ENCODE data around the gene OR2Z1. TPM values are rescaled to one million over a fixed set of nuclear protein-coding genes. Genes with fewer than 3 reads are reported as not detected.
A peak's percentile ranks its signal among the peaks of the same experiment; 100 is the strongest.
"Not testable (repeated sequence)": the region's sequence is repeated elsewhere in the genome, so short reads cannot be mapped to it uniquely, and the experiment has no call there.

Gene OR2Z1
- total RNA-seq, 2 experiments from 2014 or later, result not detected

- ChIA-PET CTCF (interaction anchor here (1.0 to 4.9 kb wide), 4 partner anchors 41 to 1201 kb away, joined by 3 to 40 read pairs (median 6); no protein-coding TSS in a partner anchor), POLR2A (no interaction called here)
- no peaks in the 10 kb centered on the region for H3K9me3 Mint-ChIP-seq
- H3K36me3 Mint-ChIP-seq (ENCODE audit: low read depth), result peaks cover 5% of the 10 kb centered on the region
- H3K27ac Mint-ChIP-seq, result no peak overlapping the region
- H3K4me3 Mint-ChIP-seq, result no peak overlapping the region
- no peak for DNase-seq
- peaks cover 29% of the 10 kb centered on the region for H3K27me3 Mint-ChIP-seq
- H3K4me1 Mint-ChIP-seq, result peaks cover 62% of the 10 kb centered on the region
Measured at GRCh38 chr19:8695501-8695900, 25.9 kb upstream of the OR2Z1 start.

- Mint-ChIP-seq H3K27me3 (peaks cover 25% of the 10 kb centered on the region), H3K4me3 (no peak overlapping the region), H3K9me3 (no peaks in the 10 kb centered on the region), H3K27ac (no peak overlapping the region), H3K36me3 (ENCODE audit: low read depth) (peaks cover 5% of the 10 kb centered on the region), H3K4me1 (peaks cover 65% of the 10 kb centered on the region)
- CTCF ChIA-PET, result interaction anchor here (1.0 to 4.9 kb wide), 3 partner anchors 41 to 1201 kb away, joined by 3 to 40 read pairs (median 8); no protein-coding TSS in a partner anchor
- POLR2A ChIA-PET, result no interaction called here
- DNase-seq, result no peak
Measured at GRCh38 chr19:8695911-8696310, 25.5 kb upstream of the OR2Z1 start.

GRCh38 chr19:8696993-8697392 lies 24.4 kb upstream of the OR2Z1 start:
- Mint-ChIP-seq H3K27me3 (peaks cover 17% of the 10 kb centered on the region), H3K36me3 (ENCODE audit: low read depth) (peaks cover 5% of the 10 kb centered on the region), H3K4me3 (no peak overlapping the region), H3K9me3 (no peaks in the 10 kb centered on the region), H3K27ac (peak overlapping the region; percentile 39), H3K4me1 (peaks cover 71% of the 10 kb centered on the region)
- CTCF ChIA-PET, result no interaction called here
- POLR2A ChIA-PET, result no interaction called here
- DNase-seq, result no peak

- Mint-ChIP-seq H3K4me3 (no peak overlapping the region), H3K9me3 (no peaks in the 10 kb centered on the region), H3K4me1 (peaks cover 73% of the 10 kb centered on the region), H3K27me3 (peaks cover 11% of the 10 kb centered on the region), H3K36me3 (ENCODE audit: low read depth) (peaks cover 5% of the 10 kb centered on the region), H3K27ac (no peak overlapping the region)
- ChIA-PET POLR2A (no interaction called here), CTCF (interaction anchor here (1.4 kb wide), 1 partner anchor 44 kb away, joined by 4 read pairs; no protein-coding TSS in a partner anchor)
- no peak for DNase-seq
Measured at GRCh38 chr19:8697671-8698432, 23.6 kb upstream of the OR2Z1 start.

- Mint-ChIP-seq H3K27me3 (peaks cover 11% of the 10 kb centered on the region), H3K4me1 (peaks cover 76% of the 10 kb centered on the region), H3K27ac (no peak within 1 kb of the TSS), H3K36me3 (ENCODE audit: low read depth) (peaks cover 5% of the 10 kb centered on the region), H3K9me3 (no peaks in the 10 kb centered on the region), H3K4me3 (no peak within 1 kb of the TSS)
- CTCF ChIA-PET, result interaction anchor here (1.4 kb wide), 1 partner anchor 45 kb away, joined by 4 read pairs; no protein-coding TSS in a partner anchor
- DNase-seq, result no peak
- POLR2A ChIA-PET, result no interaction called here
Measured at GRCh38 chr19:8698433-8699063, 22.9 kb upstream of the OR2Z1 start, which contains the start of gene ACTL9. TSS of gene ACTL9 (minus strand) at chr19:8698795. CDS start at chr19:8698701, 94 bp downstream.

- CTCF ChIA-PET, result no interaction called here
- H3K27ac Mint-ChIP-seq, result peak overlapping the region; percentile 72
- no peak overlapping the region for H3K4me3 Mint-ChIP-seq
- DNase-seq, result no peak
- POLR2A ChIA-PET, result no interaction called here
- peaks cover 11% of the 10 kb centered on the region for H3K27me3 Mint-ChIP-seq
- H3K36me3 Mint-ChIP-seq (ENCODE audit: low read depth), result peaks cover 11% of the 10 kb centered on the region
- H3K9me3 Mint-ChIP-seq, result peaks cover 2% of the 10 kb centered on the region
- peaks cover 77% of the 10 kb centered on the region for H3K4me1 Mint-ChIP-seq
Measured at GRCh38 chr19:8699908-8700307, 21.5 kb upstream of the OR2Z1 start.

GRCh38 chr19:8700956-8701355 lies 20.5 kb upstream of the OR2Z1 start:
- H3K36me3 Mint-ChIP-seq (ENCODE audit: low read depth), result peaks cover 11% of the 10 kb centered on the region
- peaks cover 8% of the 10 kb centered on the region for H3K27me3 Mint-ChIP-seq
- peaks cover 2% of the 10 kb centered on the region for H3K9me3 Mint-ChIP-seq
- peak overlapping the region; percentile 84 for H3K27ac Mint-ChIP-seq
- peak overlapping the region; percentile 11 for H3K4me3 Mint-ChIP-seq
- H3K4me1 Mint-ChIP-seq, result peaks cover 78% of the 10 kb centered on the region
- ChIA-PET POLR2A (no interaction called here), CTCF (interaction anchor here (1.5 kb wide), 1 partner anchor 122 kb away, joined by 4 read pairs; no protein-coding TSS in a partner anchor)
- DNase-seq, result no peak

GRCh38 chr19:8702350-8702749 lies 19.1 kb upstream of the OR2Z1 start:
- CTCF ChIA-PET, result interaction anchor here (1.5 kb wide), 1 partner anchor 123 kb away, joined by 4 read pairs; no protein-coding TSS in a partner anchor
- peak overlapping the region; percentile 48 for H3K4me3 Mint-ChIP-seq
- H3K4me1 Mint-ChIP-seq, result peaks cover 69% of the 10 kb centered on the region
- peaks cover 6% of the 10 kb centered on the region for H3K27me3 Mint-ChIP-seq
- H3K36me3 Mint-ChIP-seq (ENCODE audit: low read depth), result peaks cover 11% of the 10 kb centered on the region
- DNase-seq, result peak; percentile 65
- peak overlapping the region; percentile 84 for H3K27ac Mint-ChIP-seq
- peaks cover 2% of the 10 kb centered on the region for H3K9me3 Mint-ChIP-seq
- POLR2A ChIA-PET, result no interaction called here

- peaks cover 72% of the 10 kb centered on the region for H3K4me1 Mint-ChIP-seq
- CTCF ChIA-PET, result interaction anchor here (0.7 to 1.3 kb wide), 2 partner anchors 9 to 49 kb away, joined by 3 to 5 read pairs; no protein-coding TSS in a partner anchor
- peaks cover 6% of the 10 kb centered on the region for H3K27me3 Mint-ChIP-seq
- no peak for DNase-seq
- H3K9me3 Mint-ChIP-seq, result peaks cover 2% of the 10 kb centered on the region
- H3K36me3 Mint-ChIP-seq (ENCODE audit: low read depth), result peaks cover 11% of the 10 kb centered on the region
- H3K4me3 Mint-ChIP-seq, result no peak overlapping the region
- H3K27ac Mint-ChIP-seq, result peak overlapping the region; percentile 84
- POLR2A ChIA-PET, result no interaction called here
Measured at GRCh38 chr19:8703223-8703622, 18.2 kb upstream of the OR2Z1 start.

GRCh38 chr19:8705304-8705703 lies 16.1 kb upstream of the OR2Z1 start:
- H3K9me3 Mint-ChIP-seq; POLR2A ChIA-PET; CTCF ChIA-PET; H3K36me3 Mint-ChIP-seq (ENCODE audit: low read depth): not testable (repeated sequence)
- DNase-seq, result peak; percentile 18
- Mint-ChIP-seq H3K27ac (peak overlapping the region; percentile 87), H3K27me3 (peaks cover 11% of the 10 kb centered on the region), H3K4me1 (peaks cover 67% of the 10 kb centered on the region), H3K4me3 (peak overlapping the region; percentile 50)

- peak overlapping the region; percentile 50 for H3K4me3 Mint-ChIP-seq
- peaks cover 8% of the 10 kb centered on the region for H3K36me3 Mint-ChIP-seq (ENCODE audit: low read depth)
- ChIA-PET POLR2A (no interaction called here), CTCF (no interaction called here)
- H3K27me3 Mint-ChIP-seq, result peaks cover 12% of the 10 kb centered on the region
- peaks cover 5% of the 10 kb centered on the region for H3K9me3 Mint-ChIP-seq
- H3K27ac Mint-ChIP-seq, result peak overlapping the region; percentile 87
- peak; percentile 39 for DNase-seq
- H3K4me1 Mint-ChIP-seq, result peaks cover 63% of the 10 kb centered on the region
Measured at GRCh38 chr19:8705742-8706141, 15.7 kb upstream of the OR2Z1 start.

- Mint-ChIP-seq H3K9me3 (peaks cover 26% of the 10 kb centered on the region), H3K4me1 (peaks cover 19% of the 10 kb centered on the region), H3K27me3 (peaks cover 33% of the 10 kb centered on the region)
- H3K27ac Mint-ChIP-seq; H3K36me3 Mint-ChIP-seq (ENCODE audit: low read depth); CTCF ChIA-PET; POLR2A ChIA-PET; DNase-seq; H3K4me3 Mint-ChIP-seq: not testable (repeated sequence)
Measured at GRCh38 chr19:8710337-8710736, 11.1 kb upstream of the OR2Z1 start.

- H3K27me3 Mint-ChIP-seq, result peaks cover 35% of the 10 kb centered on the region
- peaks cover 6% of the 10 kb centered on the region for H3K9me3 Mint-ChIP-seq
- no peak overlapping the region for H3K4me3 Mint-ChIP-seq
- no peaks in the 10 kb centered on the region for H3K4me1 Mint-ChIP-seq
- POLR2A ChIA-PET, result no interaction called here
- CTCF ChIA-PET, result interaction anchor here (1.0 kb wide), 2 partner anchors 57 to 289 kb away, joined by 3 read pairs; no protein-coding TSS in a partner anchor
- H3K36me3 Mint-ChIP-seq (ENCODE audit: low read depth), result no peaks in the 10 kb centered on the region
- H3K27ac Mint-ChIP-seq, result no peak overlapping the region
- DNase-seq, result no peak
Measured at GRCh38 chr19:8722032-8722431, 598 bp downstream of the OR2Z1 start.
